Upper lobe of left lung (tissue), 4 donors: Measurements from ENCODE around the gene AGTPBP1.

Source experiments
- EP300 ChIP-seq, 4 donors: sonication (generic); formaldehyde crosslinking; IDR thresholded peaks; one replicate each; pipeline ENCODE4 v1.5.1; 2017; ENCODE audit warnings: antibody characterized with exemption in 4 of 4, control low read depth in 2 of 4
- POLR2A ChIP-seq, 4 donors: fragments of 450-650 bp; IDR thresholded peaks; one replicate each; pipeline ENCODE4 v1.5.1; 2016 to 2017; ENCODE audit warnings: antibody characterized with exemption in 4 of 4, mild to moderate bottlenecking in 2 of 4

DNA sequence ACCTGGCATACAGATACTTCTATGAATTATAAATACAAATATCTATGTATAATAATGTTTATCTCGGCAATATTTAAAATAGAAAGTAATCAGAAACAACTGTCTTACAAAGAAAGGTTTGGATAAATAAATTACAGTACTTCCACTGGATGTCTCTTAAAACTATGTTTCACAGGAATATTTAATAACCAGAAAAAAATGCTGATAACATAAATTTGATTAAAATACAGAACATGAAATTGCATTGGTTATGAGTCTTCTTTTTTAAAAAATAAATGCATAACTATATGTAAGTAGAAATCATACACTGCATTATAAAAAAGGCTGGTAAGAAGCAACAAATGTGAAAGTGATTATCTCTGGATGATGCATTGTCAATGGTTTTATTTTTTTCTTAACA is 126.0 kb downstream of the AGTPBP1 start:
- TF ChIP-seq EP300 (IDR thresholded peaks at IDR 0.05) = no peak
- TF ChIP-seq POLR2A (IDR thresholded peaks at IDR 0.05) = no peak
